Measurements from ENCODE around the gene LEPROT.

The LEPROT gene

GRCh38 chr1:65437616-65438015 is 17.1 kb downstream of the LEPROT start:
- Histone ChIP-seq H3K4me3 (no peak overlapping the region), H3K36me3 (peaks cover 6 to 18% (median 12%) of the 10 kb centered on the region in 3 donors), H3K27ac (no peak overlapping the region), H3K4me1 (peaks cover 0 to 9% (median 3%) of the 10 kb centered on the region in 4 donors), H3K27me3 (no peaks in the 10 kb centered on the region), H3K9me3 (no peaks in the 10 kb centered on the region)
- DNase-seq = no peak
- TF ChIP-seq CTCF (IDR thresholded peaks at IDR 0.05) = no peak
- intact Hi-C loops (cut with DNase I; ENCODE audit: low total_unique reads) = no loop called here

GRCh38 chr1:65440322-65440900 is 19.9 kb downstream of the LEPROT start:
- Histone ChIP-seq H3K4me1 (peaks cover 0 to 9% (median 3%) of the 10 kb centered on the region in 4 donors), H3K9me3 (no peaks in the 10 kb centered on the region), H3K4me3 (no peak overlapping the region), H3K27ac (no peak overlapping the region), H3K36me3 (no peaks in the 10 kb centered on the region), H3K27me3 (no peaks in the 10 kb centered on the region)
- DNase-seq = no peak
- intact Hi-C loops (cut with DNase I; ENCODE audit: low total_unique reads) = no loop called here
- no peak for TF ChIP-seq CTCF (IDR thresholded peaks at IDR 0.05)

- no peak for TF ChIP-seq CTCF (IDR thresholded peaks at IDR 0.05)
- peaks cover 0 to 5% (median 2%) of the 10 kb centered on the region in 4 donors for H3K4me1 ChIP-seq
- no peak overlapping the region for H3K27ac ChIP-seq
- H3K9me3 ChIP-seq = no peaks in the 10 kb centered on the region
- no peak overlapping the region for H3K4me3 ChIP-seq
- intact Hi-C loops (cut with DNase I; ENCODE audit: low total_unique reads) = no loop called here
- no peak for DNase-seq
- no peaks in the 10 kb centered on the region for H3K36me3 ChIP-seq
- no peaks in the 10 kb centered on the region for H3K27me3 ChIP-seq
Measured at GRCh38 chr1:65440915-65441314, 20.4 kb downstream of the LEPROT start.

GRCh38 chr1:65441464-65441863 is 21.0 kb downstream of the LEPROT start:
- H3K4me1 ChIP-seq = no peaks in the 10 kb centered on the region
- no peak overlapping the region for H3K4me3 ChIP-seq
- H3K27ac ChIP-seq = no peak overlapping the region
- H3K9me3 ChIP-seq = no peaks in the 10 kb centered on the region
- H3K36me3 ChIP-seq = no peaks in the 10 kb centered on the region
- H3K27me3 ChIP-seq = no peaks in the 10 kb centered on the region
- intact Hi-C loops (cut with DNase I; ENCODE audit: low total_unique reads) = no loop called here
- TF ChIP-seq CTCF (IDR thresholded peaks at IDR 0.05) = no peak
- DNase-seq = no peak

- intact Hi-C loops (cut with DNase I; ENCODE audit: low total_unique reads) = no loop called here
- Histone ChIP-seq H3K27ac (no peak overlapping the region), H3K4me1 (no peaks in the 10 kb centered on the region), H3K36me3 (no peaks in the 10 kb centered on the region), H3K9me3 (no peaks in the 10 kb centered on the region), H3K4me3 (no peak overlapping the region), H3K27me3 (no peaks in the 10 kb centered on the region)
- no peak for DNase-seq
- no peak for TF ChIP-seq CTCF (IDR thresholded peaks at IDR 0.05)
Measured at GRCh38 chr1:65442442-65442841, 22.0 kb downstream of the LEPROT start.

GRCh38 chr1:65443647-65444046 is 23.2 kb downstream of the LEPROT start:
- no peak overlapping the region for H3K4me3 ChIP-seq
- no peak for DNase-seq
- H3K36me3 ChIP-seq = no peaks in the 10 kb centered on the region
- TF ChIP-seq CTCF (IDR thresholded peaks at IDR 0.05) = no peak
- H3K27ac ChIP-seq = no peak overlapping the region
- H3K27me3 ChIP-seq = no peaks in the 10 kb centered on the region
- no peaks in the 10 kb centered on the region for H3K9me3 ChIP-seq
- intact Hi-C loops (cut with DNase I; ENCODE audit: low total_unique reads) = no loop called here
- H3K4me1 ChIP-seq = no peaks in the 10 kb centered on the region

All from tibial artery (tissue), 4 donors.